Ovary (tissue), 3 donors: ENCODE measurements around the gene IZUMO3.

Experiments
- EP300 ChIP-seq: sonication (generic); formaldehyde crosslinking; IDR thresholded peaks from one replicate; pipeline ENCODE4 v1.6.1; 2017; ENCODE audit warnings: antibody characterized with exemption
- TF ChIP-seq, protein P1 (sequence below), 3 donors: fragments of 450-650 bp in 2 of 3; fragments of 200-600 bp in 1 of 3; IDR thresholded peaks; one replicate each; pipeline versions ENCODE4 v1.5.1 to v1.8.0; 2016 to 2022; ENCODE audit warnings: antibody characterized with exemption in 3 of 3, mild to moderate bottlenecking in 1 of 3
- donor health status: DM: no; HTN: no; CAD: no.

DNA sequence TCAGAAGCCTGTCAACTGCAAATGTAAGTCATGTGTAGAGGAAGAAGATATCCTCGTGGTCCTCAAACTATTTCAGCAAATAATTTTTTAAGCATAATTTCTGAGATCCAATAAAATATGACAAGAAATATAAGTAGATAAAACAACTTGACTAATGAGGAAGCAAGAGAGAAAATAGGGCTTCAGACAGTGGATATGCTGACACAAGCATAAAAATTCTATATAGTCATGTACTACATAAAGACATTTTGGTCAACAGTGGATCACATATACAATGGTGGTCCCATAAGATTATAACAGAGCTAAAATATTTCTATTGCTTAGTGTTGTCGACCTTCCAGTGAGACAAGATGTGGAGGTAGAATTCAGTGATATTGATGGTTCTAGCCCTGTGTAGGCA lies 42.2 kb upstream of the IZUMO3 start:
- TF ChIP-seq, protein P1, sequence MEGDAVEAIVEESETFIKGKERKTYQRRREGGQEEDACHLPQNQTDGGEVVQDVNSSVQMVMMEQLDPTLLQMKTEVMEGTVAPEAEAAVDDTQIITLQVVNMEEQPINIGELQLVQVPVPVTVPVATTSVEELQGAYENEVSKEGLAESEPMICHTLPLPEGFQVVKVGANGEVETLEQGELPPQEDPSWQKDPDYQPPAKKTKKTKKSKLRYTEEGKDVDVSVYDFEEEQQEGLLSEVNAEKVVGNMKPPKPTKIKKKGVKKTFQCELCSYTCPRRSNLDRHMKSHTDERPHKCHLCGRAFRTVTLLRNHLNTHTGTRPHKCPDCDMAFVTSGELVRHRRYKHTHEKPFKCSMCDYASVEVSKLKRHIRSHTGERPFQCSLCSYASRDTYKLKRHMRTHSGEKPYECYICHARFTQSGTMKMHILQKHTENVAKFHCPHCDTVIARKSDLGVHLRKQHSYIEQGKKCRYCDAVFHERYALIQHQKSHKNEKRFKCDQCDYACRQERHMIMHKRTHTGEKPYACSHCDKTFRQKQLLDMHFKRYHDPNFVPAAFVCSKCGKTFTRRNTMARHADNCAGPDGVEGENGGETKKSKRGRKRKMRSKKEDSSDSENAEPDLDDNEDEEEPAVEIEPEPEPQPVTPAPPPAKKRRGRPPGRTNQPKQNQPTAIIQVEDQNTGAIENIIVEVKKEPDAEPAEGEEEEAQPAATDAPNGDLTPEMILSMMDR (IDR thresholded peaks at IDR 0.05) = no peak
- no peak for TF ChIP-seq EP300
